Liver (tissue), 9 donors: ENCODE measurements around the gene GNB1. TPM values are rescaled to one million over a fixed set of nuclear protein-coding genes. Genes with fewer than 3 reads are reported as not detected.

Experiments
- DNase-seq: peaks from one replicate; pipeline ENCODE4 v3.0.0-alpha.2; 2017; ENCODE audit warnings: low spot score
- H3K27ac ChIP-seq, 2 donors: one replicate each; pipeline ENCODE4 v1.7.0; 2013; ENCODE audit warnings: inconsistent platforms in 2 of 2, low read length in 2 of 2, control low read depth in 1 of 2, low read depth in 1 of 2, mild to moderate bottlenecking in 1 of 2
- H3K27me3 ChIP-seq, 4 donors: one replicate each; pipeline versions ENCODE4 v1.6.1 to v1.7.0; 2013; ENCODE audit warnings: low read length in 3 of 4, inconsistent platforms in 1 of 4, mild to moderate bottlenecking in 1 of 4, moderate library complexity in 1 of 4; ENCODE audit not compliant: control insufficient read depth in 4 of 4, insufficient read depth in 4 of 4
- H3K36me3 ChIP-seq, 4 donors: one replicate each; pipeline versions ENCODE4 v1.6.1 to v1.7.0; 2013; ENCODE audit warnings: low read length in 3 of 4, mild to moderate bottlenecking in 3 of 4, low read depth in 1 of 4, moderate library complexity in 1 of 4; ENCODE audit not compliant: control insufficient read depth in 4 of 4, insufficient read depth in 3 of 4
- H3K4me1 ChIP-seq, 4 donors: one replicate each; pipeline versions ENCODE4 v1.6.1 to v1.7.0; 2013; ENCODE audit warnings: low read length in 3 of 4, mild to moderate bottlenecking in 3 of 4, moderate library complexity in 1 of 4; ENCODE audit not compliant: control insufficient read depth in 4 of 4, insufficient read depth in 4 of 4
- H3K4me3 ChIP-seq, 3 donors: one replicate each; pipeline versions ENCODE4 v1.6.1 to v1.7.0; 2013; ENCODE audit warnings: low read length in 3 of 3, control low read depth in 1 of 3, low read depth in 1 of 3, mild to moderate bottlenecking in 1 of 3
- H3K9ac ChIP-seq, 2 donors: one replicate each; pipeline ENCODE4 v1.7.0; 2013; ENCODE audit warnings: low read length in 2 of 2, mild to moderate bottlenecking in 2 of 2, moderate library complexity in 2 of 2, control low read depth in 1 of 2, low read depth in 1 of 2
- H3K9me3 ChIP-seq, 4 donors: one replicate each; pipeline versions ENCODE4 v1.6.1 to v1.7.0; 2013; ENCODE audit warnings: low read length in 3 of 4; ENCODE audit not compliant: control insufficient read depth in 4 of 4
- ATF3 ChIP-seq: IDR thresholded peaks from 2 replicates; pipeline ENCODE4 v1.6.1; 2016; ENCODE audit warnings: antibody characterized with exemption
- CTCF ChIP-seq: fragments of 150-350 bp; IDR thresholded peaks from 2 replicates; pipeline ENCODE4 v1.5.1; 2017; ENCODE audit warnings: improper control_type of control experiment, low read depth, low read length; ENCODE audit not compliant: missing input control
- FOXA2 ChIP-seq: IDR thresholded peaks from 2 replicates; pipeline ENCODE4 v1.6.1; 2016; ENCODE audit warnings: antibody characterized with exemption
- GABPA ChIP-seq, 2 donors: IDR thresholded peaks in 1 of 2; conservative IDR thresholded peaks in 1 of 2; 2 replicates each; pipeline ENCODE4 v1.6.1; 2016; ENCODE audit warnings: antibody characterized with exemption in 2 of 2, mild to moderate bottlenecking in 1 of 2, moderate library complexity in 1 of 2
- HNF4A ChIP-seq, 2 donors: conservative IDR thresholded peaks; 2 replicates each; pipeline ENCODE4 v1.6.1; 2016; ENCODE audit warnings: antibody characterized with exemption in 2 of 2, mild to moderate bottlenecking in 2 of 2
- HNF4G ChIP-seq: IDR thresholded peaks from 2 replicates; pipeline ENCODE4 v1.6.1; 2016; ENCODE audit warnings: antibody characterized with exemption
- JUND ChIP-seq, 2 donors: IDR thresholded peaks; 2 replicates each; pipeline ENCODE4 v1.6.1; 2016; ENCODE audit warnings: antibody characterized with exemption in 2 of 2
- MAX ChIP-seq: IDR thresholded peaks from 2 replicates; pipeline ENCODE4 v1.6.1; 2016; ENCODE audit warnings: antibody characterized with exemption
- NR2F2 ChIP-seq: IDR thresholded peaks from 2 replicates; pipeline ENCODE4 v1.6.1; 2016; ENCODE audit warnings: antibody characterized with exemption
- RAD21 ChIP-seq, 2 donors: IDR thresholded peaks; 2 replicates each; pipeline ENCODE4 v1.6.1; 2016; ENCODE audit warnings: antibody characterized with exemption in 2 of 2, mild to moderate bottlenecking in 2 of 2
- REST ChIP-seq: IDR thresholded peaks from 2 replicates; pipeline ENCODE4 v1.6.1; 2016; ENCODE audit warnings: antibody characterized with exemption, mild to moderate bottlenecking
- RXRA ChIP-seq, 2 donors: IDR thresholded peaks; 2 replicates each; pipeline ENCODE4 v1.6.1; 2017 to 2018; ENCODE audit warnings: antibody characterized with exemption in 2 of 2, mild to moderate bottlenecking in 1 of 2
- SP1 ChIP-seq: IDR thresholded peaks from 2 replicates; pipeline ENCODE4 v1.6.1; 2018; ENCODE audit warnings: antibody characterized with exemption, mild to moderate bottlenecking
- TAF1 ChIP-seq: conservative IDR thresholded peaks from 2 replicates; pipeline ENCODE4 v1.6.1; 2016; ENCODE audit warnings: antibody characterized with exemption, mild to moderate bottlenecking
- YY1 ChIP-seq: IDR thresholded peaks from 2 replicates; pipeline ENCODE4 v1.6.1; 2016; ENCODE audit warnings: antibody characterized with exemption, mild to moderate bottlenecking
- ZBTB33 ChIP-seq: IDR thresholded peaks from 2 replicates; pipeline ENCODE4 v1.6.1; 2016; ENCODE audit warnings: antibody characterized with exemption
- WGBS: extraction: QIAGEN DNeasy Blood & Tissue Kit; methylation state at CpG from one replicate; pipeline ENCODE4 v1.1.7; 2013; 5-methylcytosine and 5-hydroxymethylcytosine counted together
- polyA plus RNA-seq, 2 donors: library from polyadenylated mRNA; stranded (reverse) in 1 of 2; unstranded in 1 of 2; fragments of 200-250 nt in 1 of 2; fragments of >200 nt in 1 of 2; fragmentation: Nextera tagmentation in 1 of 2; extraction: Ambion mirVana in 1 of 2; gene quantifications; one replicate each; pipeline versions ENCODE4 v1.2.1 to v1.2.3, GENCODE V29; 2013 to 2015
- total RNA-seq, 2 donors: library from RNA; depleted of rRNA; stranded (reverse); fragments of >200 nt; gene quantifications; one replicate each; pipeline ENCODE4 v1.2.3, GENCODE V29; 2014
- donor health status: healthy.
- donor health status: healthy.
- donor health status: healthy.
- donor health status: healthy.
- donor health status: healthy.

Gene GNB1
- total and polyA plus RNA-seq, 4 donors = 22.3 to 68.5 (median 52.7) TPM

- no peak for DNase-seq
- H3K27ac ChIP-seq = no peak overlapping the region
- peaks cover 2 to 19% (median 5%) of the 10 kb centered on the region in 4 donors for H3K4me1 ChIP-seq
- peaks cover 0 to 3% (median 0%) of the 10 kb centered on the region in 4 donors for H3K36me3 ChIP-seq
- no peak overlapping the region for H3K4me3 ChIP-seq
- H3K9ac ChIP-seq = no peak overlapping the region
- no peak for TF ChIP-seq ZBTB33
- no peak for TF ChIP-seq REST
- TF ChIP-seq RXRA (IDR thresholded peaks at IDR 0.05) = no peak
- TF ChIP-seq TAF1 = no peak
- no peak for TF ChIP-seq CTCF
- TF ChIP-seq MAX = no peak
- TF ChIP-seq GABPA (IDR thresholded peaks at IDR 0.05 in 1 of 2, conservative IDR thresholded peaks at IDR 0.05 in 1 of 2) = no peak
- TF ChIP-seq JUND (IDR thresholded peaks at IDR 0.05) = no peak
- TF ChIP-seq RAD21 (IDR thresholded peaks at IDR 0.05) = no peak
- TF ChIP-seq FOXA2 = no peak
- no peak for TF ChIP-seq NR2F2
- TF ChIP-seq YY1 = no peak
- TF ChIP-seq HNF4G = no peak
- no peak for TF ChIP-seq HNF4A (conservative IDR thresholded peaks at IDR 0.05)
- H3K9me3 ChIP-seq = no peaks in the 10 kb centered on the region
- no peaks in the 10 kb centered on the region for H3K27me3 ChIP-seq
- 86% methylated on average over 11 of the region's 11 CpGs for whole genome bisulfite sequencing
Measured at GRCh38 chr1:1842360-1843146, 48.3 kb downstream of the GNB1 start.

- H3K27ac ChIP-seq = no peak overlapping the region
- peaks cover 2 to 17% (median 4%) of the 10 kb centered on the region in 4 donors for H3K4me1 ChIP-seq
- no peaks in the 10 kb centered on the region for H3K9me3 ChIP-seq
- DNase-seq = no peak
- no peaks in the 10 kb centered on the region for H3K27me3 ChIP-seq
- H3K36me3 ChIP-seq = peaks cover 0 to 3% (median 0%) of the 10 kb centered on the region in 4 donors
- no peak overlapping the region for H3K4me3 ChIP-seq
- 41% methylated on average over 3 of the region's 3 CpGs for whole genome bisulfite sequencing
- H3K9ac ChIP-seq = no peak overlapping the region
- TF ChIP-seq GABPA (IDR thresholded peaks at IDR 0.05 in 1 of 2, conservative IDR thresholded peaks at IDR 0.05 in 1 of 2) (no peak), JUND (IDR thresholded peaks at IDR 0.05) (no peak), SP1 (no peak), ATF3 (no peak), FOXA2 (no peak), HNF4A (conservative IDR thresholded peaks at IDR 0.05) (no peak), CTCF (no peak), ZBTB33 (no peak), TAF1 (no peak), YY1 (no peak), NR2F2 (no peak), HNF4G (no peak), RXRA (IDR thresholded peaks at IDR 0.05) (no peak)
Measured at GRCh38 chr1:1841575-1841995, 49.3 kb downstream of the GNB1 start.
